HEK293 (cell line): ENCODE measurements around the gene MORN3.
"Not testable (repeated sequence)": the region's sequence is repeated elsewhere in the genome, so short reads cannot be mapped to it uniquely, and the experiment has no call there.

Experiments
- CTCF ChIA-PET: fragments of 350-600 bp; formaldehyde crosslinking; extraction: SDS; loops from one replicate; lab custom pipeline; 2021; ENCODE audit warnings: antibody characterized with exemption; lab: Yijun Ruan, JAX
- POLR2A ChIA-PET: fragments of 300-600 bp; formaldehyde crosslinking; extraction: SDS; loops from one replicate; lab custom pipeline; 2020; ENCODE audit warnings: antibody characterized with exemption, inconsistent platforms; lab: Yijun Ruan, JAX
- H3K27ac ChIP-seq: fragments of 200-500 bp; sonication (Bioruptor generic); 2 replicates; pipeline ENCODE4 v1.5.1; 2014; ENCODE audit warnings: low read depth, low read length, control low read depth, inconsistent platforms; ENCODE audit errors: extremely low read depth
- H3K36me3 ChIP-seq, 2 experiments: fragments of 200-500 bp in 1 of 2; sonication (Bioruptor generic) in 1 of 2; 1 replicate in 1 of 2; 2 replicates in 1 of 2; pipeline ENCODE4 v1.5.1; 2014 to 2017; ENCODE audit warnings: inconsistent platforms in 2 of 2, low read length in 2 of 2; ENCODE audit not compliant: control insufficient read depth in 2 of 2, insufficient read depth in 1 of 2
- H3K4me1 ChIP-seq: fragments of 200-500 bp; sonication (Bioruptor generic); 2 replicates; pipeline ENCODE4 v1.5.1; 2014; ENCODE audit warnings: mild to moderate bottlenecking, low read length, inconsistent platforms; ENCODE audit not compliant: control insufficient read depth, insufficient read depth
- H3K4me3 ChIP-seq: 2 replicates; pipeline ENCODE4 v1.5.1; 2011; ENCODE audit warnings: low read depth, mild to moderate bottlenecking, control low read depth, low read length, moderate library complexity
- H3K9me3 ChIP-seq: fragments of 200-500 bp; sonication (Bioruptor generic); 2 replicates; pipeline ENCODE4 v1.5.1; 2014; ENCODE audit warnings: low read depth, low read length, inconsistent platforms; ENCODE audit not compliant: control insufficient read depth, insufficient read depth
- CTCF ChIP-seq: fragments of 450-650 bp; formaldehyde crosslinking; IDR thresholded peaks from 2 replicates; pipeline ENCODE4 v1.5.1; 2016; ENCODE audit warnings: missing biosample characterization, missing genetic modification characterization
- KLF10 ChIP-seq: fragments of 450-650 bp; IDR thresholded peaks from 2 replicates; pipeline ENCODE4 v1.5.1; 2018; ENCODE audit warnings: missing biosample characterization, mild to moderate bottlenecking, missing genetic modification characterization
- REST ChIP-seq: fragments of 450-650 bp; formaldehyde crosslinking; IDR thresholded peaks from 2 replicates; pipeline ENCODE4 v1.5.1; 2016; ENCODE audit warnings: missing biosample characterization, missing genetic modification characterization
- ZBTB8A ChIP-seq: fragments of 450-650 bp; formaldehyde crosslinking; IDR thresholded peaks from 2 replicates; pipeline ENCODE4 v1.5.1; 2016; ENCODE audit warnings: missing biosample characterization, missing genetic modification characterization
- ZNF121 ChIP-seq: fragments of 450-650 bp; formaldehyde crosslinking; IDR thresholded peaks from 2 replicates; pipeline ENCODE4 v1.5.1; 2016; ENCODE audit warnings: missing biosample characterization, missing genetic modification characterization
- ZNF184 ChIP-seq: fragments of 450-650 bp; IDR thresholded peaks from 2 replicates; pipeline ENCODE4 v1.5.1; 2018; ENCODE audit warnings: missing biosample characterization, mild to moderate bottlenecking, missing genetic modification characterization
- ZNF2 ChIP-seq: fragments of 450-650 bp; formaldehyde crosslinking; IDR thresholded peaks from 2 replicates; pipeline ENCODE4 v1.5.1; 2016; ENCODE audit warnings: missing biosample characterization, missing genetic modification characterization
- ZNF214 ChIP-seq: fragments of 450-650 bp; formaldehyde crosslinking; IDR thresholded peaks from 2 replicates; pipeline ENCODE4 v1.5.1; 2017; ENCODE audit warnings: missing biosample characterization, mild to moderate bottlenecking, missing genetic modification characterization, borderline replicate concordance
- ZNF221 ChIP-seq: fragments of 450-650 bp; formaldehyde crosslinking; IDR thresholded peaks from 2 replicates; pipeline ENCODE4 v1.5.1; 2017; ENCODE audit warnings: missing biosample characterization, missing genetic modification characterization, borderline replicate concordance
- ZNF292 ChIP-seq: fragments of 450-650 bp; formaldehyde crosslinking; IDR thresholded peaks from 2 replicates; pipeline ENCODE4 v1.5.1; 2016; ENCODE audit warnings: low read depth, missing biosample characterization, missing genetic modification characterization, borderline replicate concordance
- ZNF501 ChIP-seq: fragments of 450-650 bp; formaldehyde crosslinking; IDR thresholded peaks from 2 replicates; pipeline ENCODE4 v1.5.1; 2016; ENCODE audit warnings: missing biosample characterization, missing genetic modification characterization
- ZNF654 ChIP-seq: fragments of 450-650 bp; formaldehyde crosslinking; IDR thresholded peaks from 2 replicates; pipeline ENCODE4 v1.5.1; 2016; ENCODE audit warnings: low read depth, missing biosample characterization, missing genetic modification characterization
- ZNF768 ChIP-seq: fragments of 450-650 bp; formaldehyde crosslinking; IDR thresholded peaks from 2 replicates; pipeline ENCODE4 v1.5.1; 2018; ENCODE audit warnings: missing biosample characterization, mild to moderate bottlenecking, missing genetic modification characterization
- ZNF785 ChIP-seq: fragments of 450-650 bp; formaldehyde crosslinking; IDR thresholded peaks from 2 replicates; pipeline ENCODE4 v1.5.1; 2016; ENCODE audit warnings: missing biosample characterization, missing genetic modification characterization

Gene MORN3

GRCh38 chr12:121701667-121702277 is 32.3 kb upstream of the MORN3 start:
- ChIA-PET CTCF (interaction anchor here (0.6 to 18.2 kb wide), 7 partner anchors 9 to 224 kb away, joined by 3 to 205 read pairs (median 5); partner anchors contain the start of gene RHOF), POLR2A (no interaction called here)
- H3K4me3 ChIP-seq: no peak overlapping the region
- H3K4me1 ChIP-seq: no peaks in the 10 kb centered on the region
- H3K9me3 ChIP-seq: no peaks in the 10 kb centered on the region
- no peak overlapping the region for H3K27ac ChIP-seq
- peak; percentile 74; the same call in 1 of the 2 replicates for TF ChIP-seq ZNF121 (tag by site-specific recombination)
- TF ChIP-seq ZNF292: no peak
- H3K36me3 ChIP-seq: no peaks in the 10 kb centered on the region

GRCh38 chr12:121697861-121698260 is 28.4 kb upstream of the MORN3 start:
- H3K9me3 ChIP-seq, H3K4me1 ChIP-seq, H3K4me3 ChIP-seq, POLR2A ChIA-PET, H3K27ac ChIP-seq, H3K36me3 ChIP-seq: not testable (repeated sequence)
- CTCF ChIA-PET: interaction anchor here (0.6 to 18.2 kb wide), 14 partner anchors 15 to 136 kb away, joined by 3 to 205 read pairs (median 4); partner anchors contain the start of genes RHOF and TMEM120B

GRCh38 chr12:121697093-121697698 is 27.7 kb upstream of the MORN3 start:
- no peaks in the 10 kb centered on the region for H3K9me3 ChIP-seq
- ChIA-PET POLR2A (no interaction called here), CTCF (interaction anchor here (0.6 to 18.2 kb wide), 14 partner anchors 15 to 127 kb away, joined by 3 to 205 read pairs (median 4); partner anchors contain the start of genes RHOF and TMEM120B)
- H3K27ac ChIP-seq: no peak overlapping the region
- H3K4me1 ChIP-seq: no peaks in the 10 kb centered on the region
- no peak overlapping the region for H3K4me3 ChIP-seq
- no peaks in the 10 kb centered on the region for H3K36me3 ChIP-seq
- no peak for TF ChIP-seq ZNF785 (tag by site-specific recombination)
- TF ChIP-seq CTCF (tag by site-specific recombination): 0 out of 2 replicates have a peak, but pooled peaks have one; percentile 31
- TF ChIP-seq ZNF184 (tag by site-specific recombination): 0 out of 2 replicates have a peak, but pooled peaks have one; percentile 25
- peak; percentile 79 for TF ChIP-seq ZNF654 (tag by site-specific recombination)
- TF ChIP-seq ZNF501 (tag by site-specific recombination): no peak
- TF ChIP-seq ZNF2 (tag by site-specific recombination): 0 out of 2 replicates have a peak, but pooled peaks have one; percentile 31
- 0 out of 2 replicates have a peak, but pooled peaks have one; percentile 41 for TF ChIP-seq KLF10 (tag by site-specific recombination)
- TF ChIP-seq ZNF121 (tag by site-specific recombination): peak; percentile 75; the same call in 1 of the 2 replicates

- peaks cover 6% of the 10 kb centered on the region; the same call in 1 of the 2 replicates for H3K4me1 ChIP-seq
- no peak overlapping the region for H3K4me3 ChIP-seq
- ChIA-PET POLR2A (interaction anchor here (0.6 to 1.2 kb wide), 2 partner anchors 27 to 101 kb away, joined by 4 read pairs; partner anchors contain the start of gene RHOF), CTCF (interaction anchor here (0.5 to 18.2 kb wide), 7 partner anchors 27 to 984 kb away, joined by 3 to 205 read pairs (median 5); partner anchors contain the start of genes PSMD9 and RHOF)
- TF ChIP-seq ZNF221 (no peak), ZNF214 (tag by site-specific recombination) (no peak), REST (tag by site-specific recombination) (no peak), ZNF768 (tag by site-specific recombination) (no peak), ZBTB8A (no peak)
- no peak overlapping the region for H3K27ac ChIP-seq
- no peaks in the 10 kb centered on the region for H3K36me3 ChIP-seq
- H3K9me3 ChIP-seq: no peaks in the 10 kb centered on the region
These were observed 23.8 kb upstream of the MORN3 start for GRCh38 chr12:121693155-121693687.
